Measurements from ENCODE around the gene SLC12A7. TPM values are rescaled to one million over a fixed set of nuclear protein-coding genes. Genes with fewer than 3 reads are reported as not detected.

The SLC12A7 gene
- total RNA-seq, 2 donors from 2014 or later: 28.5 to 42.3 TPM

DNA sequence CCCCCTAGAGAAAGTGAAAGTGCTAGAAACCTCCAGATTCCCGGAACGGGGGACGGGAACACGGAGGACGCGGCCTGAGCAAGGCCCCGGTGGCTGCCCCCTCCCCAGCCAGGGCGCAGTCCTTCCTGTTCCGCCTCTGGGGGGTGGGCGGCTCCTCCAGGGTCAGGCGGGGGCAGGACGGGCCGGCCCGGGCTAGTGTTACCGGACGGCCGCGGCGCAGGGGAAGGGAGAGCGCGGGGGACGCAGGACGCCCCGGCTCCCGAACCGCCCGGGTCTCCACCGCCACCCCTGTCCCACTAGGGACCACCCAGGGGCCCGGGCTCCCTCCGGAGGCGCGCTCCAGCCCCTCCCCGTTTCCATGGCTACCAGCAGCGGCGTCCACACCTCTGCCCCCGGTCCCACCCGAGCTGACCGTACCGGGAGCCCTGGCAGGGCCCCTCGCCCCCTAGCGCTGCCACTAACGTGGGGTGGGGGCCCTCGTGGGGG is 579 bp downstream of the SLC12A7 start:
- no peak for DNase-seq (ENCODE audit: low spot score)
- H3K4me1 ChIP-seq: peaks cover 0 to 45% of the 10 kb centered on the region in 2 donors
- H3K27ac ChIP-seq: peak overlapping the region; percentile 94 to 95
- H3K9me3 ChIP-seq: no peaks in the 10 kb centered on the region
- TF ChIP-seq, protein P1, sequence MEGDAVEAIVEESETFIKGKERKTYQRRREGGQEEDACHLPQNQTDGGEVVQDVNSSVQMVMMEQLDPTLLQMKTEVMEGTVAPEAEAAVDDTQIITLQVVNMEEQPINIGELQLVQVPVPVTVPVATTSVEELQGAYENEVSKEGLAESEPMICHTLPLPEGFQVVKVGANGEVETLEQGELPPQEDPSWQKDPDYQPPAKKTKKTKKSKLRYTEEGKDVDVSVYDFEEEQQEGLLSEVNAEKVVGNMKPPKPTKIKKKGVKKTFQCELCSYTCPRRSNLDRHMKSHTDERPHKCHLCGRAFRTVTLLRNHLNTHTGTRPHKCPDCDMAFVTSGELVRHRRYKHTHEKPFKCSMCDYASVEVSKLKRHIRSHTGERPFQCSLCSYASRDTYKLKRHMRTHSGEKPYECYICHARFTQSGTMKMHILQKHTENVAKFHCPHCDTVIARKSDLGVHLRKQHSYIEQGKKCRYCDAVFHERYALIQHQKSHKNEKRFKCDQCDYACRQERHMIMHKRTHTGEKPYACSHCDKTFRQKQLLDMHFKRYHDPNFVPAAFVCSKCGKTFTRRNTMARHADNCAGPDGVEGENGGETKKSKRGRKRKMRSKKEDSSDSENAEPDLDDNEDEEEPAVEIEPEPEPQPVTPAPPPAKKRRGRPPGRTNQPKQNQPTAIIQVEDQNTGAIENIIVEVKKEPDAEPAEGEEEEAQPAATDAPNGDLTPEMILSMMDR (IDR thresholded peaks at IDR 0.05): no peak
- no peaks in the 10 kb centered on the region for H3K36me3 ChIP-seq
- H3K4me3 ChIP-seq: peak overlapping the region; percentile 86 to 93
- no peaks in the 10 kb centered on the region for H3K27me3 ChIP-seq

GRCh38 chr5:1110307-1111240 is 1.3 kb downstream of the SLC12A7 start:
- H3K4me1 ChIP-seq: peaks cover 0 to 52% of the 10 kb centered on the region in 2 donors
- no peak for DNase-seq (ENCODE audit: low spot score)
- H3K4me3 ChIP-seq: peak overlapping the region; percentile 86 to 93
- H3K27me3 ChIP-seq: no peaks in the 10 kb centered on the region
- TF ChIP-seq, protein P1 (IDR thresholded peaks at IDR 0.05): no peak
- H3K9me3 ChIP-seq: no peaks in the 10 kb centered on the region
- H3K27ac ChIP-seq: peak overlapping the region; percentile 94 to 95
- no peaks in the 10 kb centered on the region for H3K36me3 ChIP-seq

GRCh38 chr5:1109542-1110306 is 2.1 kb downstream of the SLC12A7 start:
- peak overlapping the region; percentile 86 to 93 for H3K4me3 ChIP-seq
- H3K27ac ChIP-seq: peak overlapping the region; percentile 94 to 95
- H3K27me3 ChIP-seq: no peaks in the 10 kb centered on the region
- no peaks in the 10 kb centered on the region for H3K36me3 ChIP-seq
- peaks cover 0 to 60% of the 10 kb centered on the region in 2 donors for H3K4me1 ChIP-seq
- H3K9me3 ChIP-seq: no peaks in the 10 kb centered on the region
- TF ChIP-seq, protein P1 (IDR thresholded peaks at IDR 0.05): no peak
- DNase-seq (ENCODE audit: low spot score): no peak

DNA sequence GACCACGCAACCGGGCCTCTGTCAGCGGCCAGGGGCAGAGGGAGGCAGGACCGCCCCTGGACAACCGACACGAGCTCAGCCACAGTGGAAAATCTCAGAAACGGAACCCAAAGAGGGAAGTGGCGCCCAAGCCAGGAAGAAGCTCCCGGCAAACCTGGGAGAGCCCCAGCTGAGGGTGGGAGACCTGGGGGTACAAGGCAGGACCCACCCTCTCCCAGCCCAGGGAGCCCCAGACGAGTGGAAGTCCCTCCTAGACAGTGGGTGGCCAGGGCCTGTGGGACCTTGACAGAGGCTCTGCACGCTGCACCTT is 3.0 kb downstream of the SLC12A7 start:
- no peaks in the 10 kb centered on the region for H3K27me3 ChIP-seq
- peak overlapping the region; percentile 3 to 93 for H3K4me3 ChIP-seq
- TF ChIP-seq, protein P1 (IDR thresholded peaks at IDR 0.05): no peak
- no peaks in the 10 kb centered on the region for H3K9me3 ChIP-seq
- no peaks in the 10 kb centered on the region for H3K36me3 ChIP-seq
- no peak for DNase-seq (ENCODE audit: low spot score)
- H3K27ac ChIP-seq: peak overlapping the region; percentile 94 to 95
- peaks cover 0 to 69% of the 10 kb centered on the region in 2 donors for H3K4me1 ChIP-seq

DNA sequence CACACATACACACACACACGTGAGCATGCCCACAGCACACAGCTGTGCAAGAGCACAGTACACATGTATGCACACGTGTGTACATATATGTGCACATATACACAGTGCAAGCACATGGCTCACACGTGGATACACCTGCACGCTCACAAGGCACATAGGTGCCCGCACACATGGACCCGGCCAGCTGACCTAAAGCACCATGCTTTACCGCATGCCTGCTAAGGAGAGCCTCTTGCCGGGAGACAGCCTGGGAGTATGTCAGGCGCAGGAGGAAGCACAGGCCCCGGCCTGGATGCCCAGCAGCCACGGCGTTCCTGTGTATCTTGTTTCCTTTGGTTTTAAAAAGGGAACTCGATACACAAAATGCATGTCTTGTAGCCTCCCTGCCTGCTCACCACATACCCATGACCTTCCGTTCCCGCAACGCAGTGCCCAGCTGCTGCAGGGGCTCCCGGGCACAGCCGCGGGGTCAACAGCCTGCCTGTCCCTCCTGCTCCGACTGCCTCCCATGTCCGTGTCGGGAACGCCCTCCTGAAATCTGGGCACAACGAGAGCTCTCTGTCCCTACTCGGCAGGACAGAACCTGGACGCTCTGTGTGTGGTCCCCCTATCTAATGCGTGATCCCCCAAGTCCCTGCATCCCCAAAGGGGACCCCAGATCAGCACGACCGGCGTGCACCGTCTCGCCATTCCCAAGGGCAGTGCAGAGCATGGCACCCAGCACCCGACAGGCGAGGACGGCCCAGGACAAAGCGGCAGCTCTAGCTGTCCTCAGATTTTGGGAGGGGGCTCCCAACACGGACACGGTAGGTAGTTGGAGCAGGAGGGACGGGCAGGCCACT is 3.6 kb downstream of the SLC12A7 start:
- TF ChIP-seq, protein P1 (IDR thresholded peaks at IDR 0.05): no peak
- H3K27ac ChIP-seq: peak overlapping the region; percentile 94 to 95
- no peaks in the 10 kb centered on the region for H3K9me3 ChIP-seq
- H3K4me3 ChIP-seq: peak overlapping the region in 1 of 2 donors; percentile 93
- no peak for DNase-seq (ENCODE audit: low spot score)
- no peaks in the 10 kb centered on the region for H3K36me3 ChIP-seq
- no peaks in the 10 kb centered on the region for H3K27me3 ChIP-seq
- H3K4me1 ChIP-seq: peaks cover 0 to 75% of the 10 kb centered on the region in 2 donors
